Osteoblast (primary cell): ENCODE data around the gene PRSS8. TPM values are rescaled to one million over a fixed set of nuclear protein-coding genes. Genes with fewer than 3 reads are reported as not detected.
"Not testable (repeated sequence)": the region's sequence is repeated elsewhere in the genome, so short reads cannot be mapped to it uniquely, and the experiment has no call there.

ENCODE experiments used
- DNase-seq: peaks from one replicate; pipeline ENCODE4 v3.0.0; 2011; ENCODE audit warnings: low spot score, mixed read lengths; ENCODE audit not compliant: insufficient read length; ENCODE audit errors: missing footprints
- H2AFZ ChIP-seq: 2 replicates; pipeline ENCODE4 v1.6.0; 2011; ENCODE audit warnings: mild to moderate bottlenecking, low read length
- H3K27ac ChIP-seq: 2 replicates; pipeline ENCODE4 v1.5.1; 2011; ENCODE audit warnings: mild to moderate bottlenecking, low read depth, low read length, moderate library complexity
- H3K27me3 ChIP-seq: 2 replicates; pipeline ENCODE4 v1.6.0; 2012; ENCODE audit warnings: mild to moderate bottlenecking, control low read depth, inconsistent platforms, low read length, moderate library complexity; ENCODE audit not compliant: insufficient read depth
- H3K36me3 ChIP-seq: 2 replicates; pipeline ENCODE4 v1.5.1; 2011; ENCODE audit warnings: mild to moderate bottlenecking, low read length, control low read depth, moderate library complexity; ENCODE audit not compliant: insufficient read depth
- H3K4me1 ChIP-seq: 2 replicates; pipeline ENCODE4 v1.5.1; 2011; ENCODE audit warnings: mild to moderate bottlenecking, low read length, control low read depth, moderate library complexity; ENCODE audit not compliant: insufficient read depth
- H3K4me2 ChIP-seq: 2 replicates; pipeline ENCODE4 v1.6.0; 2011; ENCODE audit warnings: mild to moderate bottlenecking, low read length; ENCODE audit not compliant: insufficient read depth
- H3K4me3 ChIP-seq: fragments of 200-600 bp; sonication (generic); 3 replicates; pipeline ENCODE4 v1.5.1; 2012; ENCODE audit warnings: mild to moderate bottlenecking, low read length, inconsistent platforms; ENCODE audit not compliant: insufficient read depth
- H3K79me2 ChIP-seq: 2 replicates; pipeline ENCODE4 v1.6.0; 2012; ENCODE audit warnings: mild to moderate bottlenecking, low read length, control low read depth, inconsistent platforms; ENCODE audit not compliant: insufficient read depth
- H3K9me3 ChIP-seq: 2 replicates; pipeline ENCODE4 v1.5.1; 2011; ENCODE audit warnings: low read depth, low read length, control low read depth
- H4K20me1 ChIP-seq: 2 replicates; pipeline ENCODE4 v1.6.0; 2012; ENCODE audit warnings: mild to moderate bottlenecking, low read length, control low read depth; ENCODE audit not compliant: insufficient read depth
- CTCF ChIP-seq: IDR thresholded peaks from 2 replicates; pipeline ENCODE4 v1.5.1; 2011; ENCODE audit warnings: mild to moderate bottlenecking, low read depth, low read length, moderate library complexity; ENCODE audit errors: extremely low read depth
- total RNA-seq: library from RNA; depleted of rRNA; stranded (reverse); fragments of >200 nt; gene quantifications from 2 replicates; pipeline ENCODE4 v1.2.3, GENCODE V29; 2012

Gene PRSS8
- total RNA-seq, 1 donor = not detected

- H3K36me3 ChIP-seq = peaks cover 2% of the 10 kb centered on the region
- no peak overlapping the region for H3K4me3 ChIP-seq
- peak overlapping the region; percentile 2 for H2AFZ ChIP-seq
- H3K9me3 ChIP-seq = no peaks in the 10 kb centered on the region
- H3K27ac ChIP-seq = no peak overlapping the region
- no peaks in the 10 kb centered on the region for H3K27me3 ChIP-seq
- H3K79me2 ChIP-seq = peaks cover 29% of the 10 kb centered on the region
- H3K4me1 ChIP-seq = peaks cover 15% of the 10 kb centered on the region
- no peak for DNase-seq
- no peak for TF ChIP-seq CTCF
- H4K20me1 ChIP-seq = peaks cover 13% of the 10 kb centered on the region
- H3K4me2 ChIP-seq = no peak overlapping the region
Observed at GRCh38 chr16:31177136-31177535, 41.6 kb upstream of the PRSS8 start.

GRCh38 chr16:31170048-31170447 is 34.5 kb upstream of the PRSS8 start:
- not testable (repeated sequence) for H3K4me2 ChIP-seq, H4K20me1 ChIP-seq, H2AFZ ChIP-seq, H3K27me3 ChIP-seq, H3K4me3 ChIP-seq, H3K36me3 ChIP-seq, H3K9me3 ChIP-seq, DNase-seq, H3K27ac ChIP-seq, H3K4me1 ChIP-seq, H3K79me2 ChIP-seq

GRCh38 chr16:31168848-31169247 is 33.3 kb upstream of the PRSS8 start:
- Histone ChIP-seq H4K20me1 (no peaks in the 10 kb centered on the region), H2AFZ (no peak overlapping the region), H3K79me2 (no peaks in the 10 kb centered on the region), H3K4me3 (no peak overlapping the region), H3K27me3 (no peaks in the 10 kb centered on the region), H3K9me3 (no peaks in the 10 kb centered on the region), H3K4me2 (no peak overlapping the region), H3K4me1 (no peaks in the 10 kb centered on the region), H3K36me3 (no peaks in the 10 kb centered on the region), H3K27ac (no peak overlapping the region)
- DNase-seq = no peak
- TF ChIP-seq CTCF = no peak

GRCh38 chr16:31167315-31167714 is 31.8 kb upstream of the PRSS8 start:
- no peak for TF ChIP-seq CTCF
- no peak for DNase-seq
- Histone ChIP-seq H3K27me3 (peaks cover 6% of the 10 kb centered on the region), H4K20me1 (no peaks in the 10 kb centered on the region), H3K9me3 (no peaks in the 10 kb centered on the region), H3K4me2 (no peak overlapping the region), H3K27ac (no peak overlapping the region), H3K36me3 (no peaks in the 10 kb centered on the region), H3K4me3 (no peak overlapping the region), H3K4me1 (no peaks in the 10 kb centered on the region), H2AFZ (no peak overlapping the region), H3K79me2 (no peaks in the 10 kb centered on the region)
